Mesendoderm (in vitro differentiated cells): ENCODE measurements around the gene COPS4.
A peak's percentile ranks its signal among the peaks of the same experiment; 100 is the strongest.
"Not testable (repeated sequence)": the region's sequence is repeated elsewhere in the genome, so short reads cannot be mapped to it uniquely, and the experiment has no call there.

Experiments used
- DNase-seq: peaks from one replicate; pipeline ENCODE4 v3.0.0; 2013
- H2AK5ac ChIP-seq: 2 replicates; pipeline ENCODE4 v1.6.1; 2013; ENCODE audit warnings: low read length, inconsistent platforms
- H2BK120ac ChIP-seq: 2 replicates; pipeline ENCODE4 v1.6.1; 2013; ENCODE audit warnings: low read depth, mild to moderate bottlenecking, low read length, moderate library complexity, mixed read lengths
- H2BK15ac ChIP-seq: replicated peaks from 2 replicates; pipeline ENCODE4 v1.6.1; 2013; ENCODE audit warnings: low read depth, mild to moderate bottlenecking, moderate library complexity
- H2BK5ac ChIP-seq: 2 replicates; pipeline ENCODE4 v1.6.1; 2013; ENCODE audit warnings: low read length, inconsistent platforms
- H3K18ac ChIP-seq: 2 replicates; pipeline ENCODE4 v1.6.1; 2013; ENCODE audit warnings: mild to moderate bottlenecking, low read length, mixed read lengths
- H3K23ac ChIP-seq: one replicate; pipeline ENCODE4 v1.6.1; 2013; ENCODE audit warnings: low read length
- H3K27ac ChIP-seq: 2 replicates; pipeline ENCODE4 v1.5.1; 2013; ENCODE audit warnings: low read depth, mild to moderate bottlenecking, inconsistent platforms, low read length, moderate library complexity
- H3K27me3 ChIP-seq: 2 replicates; pipeline ENCODE4 v1.6.1; 2013; ENCODE audit warnings: low read length, control low read depth, mild to moderate bottlenecking, inconsistent platforms; ENCODE audit not compliant: insufficient read depth, poor library complexity
- H3K36me3 ChIP-seq: 2 replicates; pipeline ENCODE4 v1.6.1; 2013; ENCODE audit warnings: low read length, inconsistent platforms; ENCODE audit not compliant: control insufficient read depth, insufficient read depth
- H3K4ac ChIP-seq: one replicate; pipeline ENCODE4 v1.6.1; 2013; ENCODE audit warnings: low read depth, mild to moderate bottlenecking, low read length, moderate library complexity
- H3K4me1 ChIP-seq: 2 replicates; pipeline ENCODE4 v1.6.1; 2013; ENCODE audit warnings: low read depth, low read length, inconsistent platforms; ENCODE audit not compliant: control insufficient read depth
- H3K4me2 ChIP-seq: 2 replicates; pipeline ENCODE4 v1.6.1; 2013; ENCODE audit warnings: low read length
- H3K4me3 ChIP-seq: 2 replicates; pipeline ENCODE4 v1.5.1; 2013; ENCODE audit warnings: mild to moderate bottlenecking, low read length
- H3K56ac ChIP-seq: one replicate; pipeline ENCODE4 v1.6.1; 2013; ENCODE audit warnings: low read length
- H3K79me1 ChIP-seq: 2 replicates; pipeline ENCODE4 v1.6.1; 2013; ENCODE audit warnings: low read length, inconsistent platforms
- H3K79me2 ChIP-seq: 2 replicates; pipeline ENCODE4 v1.6.1; 2013; ENCODE audit warnings: mild to moderate bottlenecking, low read length; ENCODE audit not compliant: control insufficient read depth, insufficient read depth
- H3K9ac ChIP-seq: 2 replicates; pipeline ENCODE4 v1.6.1; 2013; ENCODE audit warnings: low read length, inconsistent platforms
- H4K5ac ChIP-seq: one replicate; pipeline ENCODE4 v1.6.1; 2013; ENCODE audit warnings: low read length
- H4K8ac ChIP-seq: one replicate; pipeline ENCODE4 v1.6.1; 2013; ENCODE audit warnings: low read depth, mild to moderate bottlenecking, control low read depth, low read length, moderate library complexity
- WGBS: extraction: QIAGEN DNeasy Blood & Tissue Kit; methylation state at CpG from one replicate; pipeline ENCODE4 v1.1.7; 2013; ENCODE audit warnings: low lambda C conversion rate, missing lambda C conversion rate; ENCODE audit not compliant: insufficient coverage; ENCODE audit errors: extremely low coverage; 5-methylcytosine and 5-hydroxymethylcytosine counted together

The COPS4 gene

DNA sequence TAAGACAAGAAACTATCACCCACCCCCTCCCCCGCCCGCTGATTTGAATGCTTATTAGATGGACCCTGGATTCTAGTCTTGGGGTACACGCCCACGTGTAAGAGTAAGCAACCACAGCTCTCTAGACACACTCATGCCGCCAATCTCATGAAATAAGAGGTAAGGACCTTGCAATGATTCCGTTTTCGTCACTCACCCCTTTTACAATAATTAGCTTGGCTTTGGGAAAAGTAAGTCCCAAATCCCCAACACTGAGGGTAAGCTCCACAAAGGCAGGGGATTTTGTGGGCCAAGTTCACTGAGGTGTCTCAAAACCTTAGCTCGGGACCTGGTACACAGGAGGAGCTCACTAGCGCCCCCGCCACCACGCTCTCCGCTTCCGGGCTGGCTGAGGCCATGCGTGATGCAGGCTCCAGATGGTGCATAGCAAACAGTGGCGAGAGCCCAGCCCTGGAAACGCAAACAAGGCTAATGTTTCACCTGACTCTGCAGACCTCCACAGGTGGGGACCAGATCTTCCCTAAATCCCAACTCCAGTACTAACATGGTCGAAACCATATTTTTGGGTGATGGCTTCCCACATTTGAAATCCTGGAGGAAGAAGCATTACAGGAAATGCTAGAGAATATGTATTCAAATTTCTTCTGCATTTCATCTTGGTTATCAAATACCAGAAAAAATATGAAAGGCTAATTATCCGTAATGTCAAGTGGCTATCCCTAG lies 75.4 kb downstream of the COPS4 start:
- Histone ChIP-seq H3K9ac (peak overlapping the region; percentile 31), H4K5ac (no peak overlapping the region), H3K79me2 (no peaks in the 10 kb centered on the region), H3K36me3 (no peaks in the 10 kb centered on the region), H3K23ac (no peak overlapping the region), H3K4me2 (peak overlapping the region; percentile 13), H3K79me1 (no peaks in the 10 kb centered on the region), H3K4ac (peak overlapping the region; percentile 97), H4K8ac (no peak overlapping the region), H3K27ac (peak overlapping the region; percentile 78), H3K56ac (peak overlapping the region; percentile 51), H2AK5ac (no peak overlapping the region), H2BK120ac (no peak overlapping the region), H2BK15ac (no peak overlapping the region), H3K27me3 (no peaks in the 10 kb centered on the region), H2BK5ac (no peak overlapping the region), H3K4me3 (peak overlapping the region; percentile 39), H3K18ac (peak overlapping the region; percentile 77), H3K4me1 (no peaks in the 10 kb centered on the region)
- WGBS, result no CpG with 5 or more reads among the region's 18 CpGs
- peak; percentile 95 for DNase-seq

- H4K5ac ChIP-seq, result no peak overlapping the region
- no peak overlapping the region for H2BK120ac ChIP-seq
- no peaks in the 10 kb centered on the region for H3K79me2 ChIP-seq
- H2AK5ac ChIP-seq, result no peak overlapping the region
- H3K56ac ChIP-seq, result no peak overlapping the region
- no CpG with 5 or more reads among the region's 8 CpGs for WGBS
- no peak overlapping the region for H2BK15ac ChIP-seq
- no peaks in the 10 kb centered on the region for H3K79me1 ChIP-seq
- H3K18ac ChIP-seq, result no peak overlapping the region
- no peak overlapping the region for H4K8ac ChIP-seq
- no peak overlapping the region for H3K9ac ChIP-seq
- no peaks in the 10 kb centered on the region for H3K27me3 ChIP-seq
- no peak overlapping the region for H2BK5ac ChIP-seq
- H3K4me3 ChIP-seq, result no peak overlapping the region
- no peak overlapping the region for H3K23ac ChIP-seq
- no peak for DNase-seq
- no peak overlapping the region for H3K4me2 ChIP-seq
- no peak overlapping the region for H3K4ac ChIP-seq
- no peak overlapping the region for H3K27ac ChIP-seq
- no peaks in the 10 kb centered on the region for H3K4me1 ChIP-seq
- no peaks in the 10 kb centered on the region for H3K36me3 ChIP-seq
Observed at GRCh38 chr4:83110970-83111750, 76.2 kb downstream of the COPS4 start.

GRCh38 chr4:83111751-83112141 lies 76.8 kb downstream of the COPS4 start:
- not testable (repeated sequence) for H3K27me3 ChIP-seq, H3K27ac ChIP-seq, H3K36me3 ChIP-seq, H4K8ac ChIP-seq, H2BK15ac ChIP-seq, H3K4ac ChIP-seq, H2BK5ac ChIP-seq, H3K23ac ChIP-seq, H3K4me2 ChIP-seq, H4K5ac ChIP-seq, DNase-seq, H3K79me1 ChIP-seq, H2BK120ac ChIP-seq, H3K4me1 ChIP-seq, H3K4me3 ChIP-seq, H3K9ac ChIP-seq, H3K79me2 ChIP-seq, H3K18ac ChIP-seq, H3K56ac ChIP-seq, H2AK5ac ChIP-seq
- no CpG with 5 or more reads among the region's 7 CpGs for WGBS

GRCh38 chr4:83112231-83112630 lies 77.2 kb downstream of the COPS4 start:
- H3K27me3 ChIP-seq, result no peaks in the 10 kb centered on the region
- H3K23ac ChIP-seq, result no peak overlapping the region
- H3K4ac ChIP-seq, result no peak overlapping the region
- no peak overlapping the region for H3K18ac ChIP-seq
- no peak overlapping the region for H3K4me2 ChIP-seq
- H2AK5ac ChIP-seq, result no peak overlapping the region
- no peak overlapping the region for H2BK120ac ChIP-seq
- DNase-seq, result no peak
- peak overlapping the region; percentile 92 for H2BK15ac ChIP-seq
- no peaks in the 10 kb centered on the region for H3K79me2 ChIP-seq
- H3K36me3 ChIP-seq, result no peaks in the 10 kb centered on the region
- no peaks in the 10 kb centered on the region for H3K4me1 ChIP-seq
- H3K9ac ChIP-seq, result no peak overlapping the region
- H3K4me3 ChIP-seq, result no peak overlapping the region
- no peak overlapping the region for H4K8ac ChIP-seq
- no peak overlapping the region for H3K56ac ChIP-seq
- WGBS, result no CpG with 5 or more reads among the region's 2 CpGs
- no peak overlapping the region for H3K27ac ChIP-seq
- no peak overlapping the region for H2BK5ac ChIP-seq
- H4K5ac ChIP-seq, result no peak overlapping the region
- no peaks in the 10 kb centered on the region for H3K79me1 ChIP-seq

DNA sequence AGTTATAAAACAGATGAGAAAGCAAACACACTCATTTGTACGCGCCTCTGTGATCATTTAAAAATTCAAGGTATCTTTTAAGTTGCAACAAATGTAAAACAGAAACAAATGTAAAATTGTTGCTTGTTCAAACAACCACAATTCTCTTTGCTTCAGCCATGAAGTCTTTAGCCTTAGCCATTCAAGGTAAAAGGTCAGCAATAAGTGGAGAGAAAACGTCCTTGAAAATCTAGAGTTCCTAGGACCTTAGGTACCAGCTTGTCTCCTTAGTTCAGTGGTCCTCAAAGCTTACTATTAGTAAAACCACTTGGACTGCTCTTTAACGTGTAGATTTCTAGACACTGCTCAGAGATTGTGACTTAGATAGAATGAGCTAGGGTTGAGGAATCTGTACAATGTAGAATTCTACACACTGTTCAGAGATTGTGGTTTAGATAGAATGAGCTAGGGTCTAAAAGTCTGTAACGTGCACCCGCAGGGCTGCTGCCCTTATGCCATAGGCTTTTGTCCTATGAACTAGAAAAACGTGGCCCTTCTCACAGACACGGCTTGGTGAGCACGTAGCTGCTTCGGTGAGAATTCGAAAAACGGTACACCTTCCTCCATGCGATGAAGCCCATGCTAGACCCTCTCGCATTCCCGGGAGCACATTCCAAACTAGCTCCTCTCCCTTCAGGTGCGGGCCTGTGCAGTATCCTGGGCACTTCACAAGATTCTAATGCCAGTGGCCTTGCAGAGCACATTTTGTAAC lies 77.9 kb downstream of the COPS4 start:
- Histone ChIP-seq H2BK15ac (no peak overlapping the region), H3K36me3 (no peaks in the 10 kb centered on the region), H3K18ac (no peak overlapping the region), H3K27ac (no peak overlapping the region), H3K4me2 (no peak overlapping the region), H3K9ac (no peak overlapping the region), H3K27me3 (no peaks in the 10 kb centered on the region), H4K8ac (no peak overlapping the region), H3K79me2 (no peaks in the 10 kb centered on the region), H3K56ac (no peak overlapping the region), H2AK5ac (no peak overlapping the region), H2BK120ac (no peak overlapping the region), H3K79me1 (no peaks in the 10 kb centered on the region), H2BK5ac (no peak overlapping the region), H3K4me3 (no peak overlapping the region), H3K4me1 (no peaks in the 10 kb centered on the region), H4K5ac (no peak overlapping the region), H3K23ac (no peak overlapping the region), H3K4ac (no peak overlapping the region)
- no peak for DNase-seq
- no CpG with 5 or more reads among the region's 16 CpGs for WGBS
